NT2/D1 (cell line): ENCODE data around the gene ARGLU1.

Source experiments
- DNase-seq: peaks from one replicate; pipeline ENCODE4 v3.0.0-alpha.2; 2011; ENCODE audit warnings: low read depth, low spot score
- H3K27me3 ChIP-seq: 2 replicates; pipeline ENCODE4 v1.6.0; 2011; ENCODE audit warnings: mild to moderate bottlenecking; ENCODE audit not compliant: insufficient read length, insufficient read depth
- H3K36me3 ChIP-seq: 2 replicates; pipeline ENCODE4 v1.6.1; 2011; ENCODE audit warnings: mild to moderate bottlenecking, low read length, mixed read lengths; ENCODE audit not compliant: insufficient read depth, insufficient read length
- H3K4me1 ChIP-seq: 2 replicates; pipeline ENCODE4 v1.5.1; 2011; ENCODE audit not compliant: insufficient read depth, insufficient read length
- H3K4me3 ChIP-seq: 2 replicates; pipeline ENCODE4 v1.5.1; 2011; ENCODE audit warnings: low read depth; ENCODE audit not compliant: insufficient read length
- H3K9ac ChIP-seq: 2 replicates; pipeline ENCODE4 v1.6.0; 2011; ENCODE audit warnings: low read depth; ENCODE audit not compliant: insufficient read length
- H3K9me3 ChIP-seq: 2 replicates; pipeline ENCODE4 v1.5.1; 2011; ENCODE audit warnings: mild to moderate bottlenecking, low read length; ENCODE audit not compliant: insufficient read depth
- SUZ12 ChIP-seq: IDR thresholded peaks from 2 replicates; pipeline ENCODE4 v1.6.1; 2011; ENCODE audit not compliant: insufficient read length, insufficient read depth; ENCODE audit errors: extremely low read depth
- YY1 ChIP-seq: IDR thresholded peaks from 2 replicates; pipeline ENCODE4 v1.6.1; 2011; ENCODE audit not compliant: insufficient read length, insufficient read depth
- ZNF274 ChIP-seq: IDR thresholded peaks from 2 replicates; pipeline ENCODE4 v1.6.1; 2011; ENCODE audit warnings: mild to moderate bottlenecking, low read depth, low read length

The ARGLU1 gene

GRCh38 chr13:106521095-106521799 lies 46.7 kb downstream of the ARGLU1 start:
- no peaks in the 10 kb centered on the region for H3K9me3 ChIP-seq
- H3K4me3 ChIP-seq: no peak overlapping the region
- no peak for DNase-seq
- TF ChIP-seq SUZ12: no peak
- no peak for TF ChIP-seq YY1
- no peak for TF ChIP-seq ZNF274
- H3K27me3 ChIP-seq: no peaks in the 10 kb centered on the region
- peaks cover 28% of the 10 kb centered on the region for H3K36me3 ChIP-seq
- H3K9ac ChIP-seq: no peak overlapping the region
- H3K4me1 ChIP-seq: no peaks in the 10 kb centered on the region

- no peaks in the 10 kb centered on the region for H3K4me1 ChIP-seq
- no peak for DNase-seq
- no peak overlapping the region for H3K9ac ChIP-seq
- no peak for TF ChIP-seq YY1
- TF ChIP-seq SUZ12: no peak
- no peak for TF ChIP-seq ZNF274
- no peaks in the 10 kb centered on the region for H3K27me3 ChIP-seq
- peaks cover 27% of the 10 kb centered on the region for H3K36me3 ChIP-seq
- H3K4me3 ChIP-seq: no peak overlapping the region
- H3K9me3 ChIP-seq: no peaks in the 10 kb centered on the region
Observed at GRCh38 chr13:106520251-106521054, 47.5 kb downstream of the ARGLU1 start.

- TF ChIP-seq SUZ12 (no peak), YY1 (no peak), ZNF274 (no peak)
- Histone ChIP-seq H3K9ac (no peak overlapping the region), H3K4me1 (no peaks in the 10 kb centered on the region), H3K9me3 (no peaks in the 10 kb centered on the region), H3K4me3 (no peak overlapping the region), H3K27me3 (no peaks in the 10 kb centered on the region), H3K36me3 (peaks cover 21% of the 10 kb centered on the region)
- DNase-seq: no peak
Observed at GRCh38 chr13:106518512-106518911, 49.4 kb downstream of the ARGLU1 start.

- peaks cover 18% of the 10 kb centered on the region for H3K36me3 ChIP-seq
- no peak overlapping the region for H3K9ac ChIP-seq
- no peaks in the 10 kb centered on the region for H3K9me3 ChIP-seq
- no peaks in the 10 kb centered on the region for H3K4me1 ChIP-seq
- no peak for TF ChIP-seq YY1
- H3K4me3 ChIP-seq: no peak overlapping the region
- H3K27me3 ChIP-seq: no peaks in the 10 kb centered on the region
- no peak for DNase-seq
Observed at GRCh38 chr13:106517109-106517847, 50.7 kb downstream of the ARGLU1 start.

- TF ChIP-seq YY1 (no peak), ZNF274 (no peak), SUZ12 (no peak)
- no peaks in the 10 kb centered on the region for H3K9me3 ChIP-seq
- H3K9ac ChIP-seq: no peak overlapping the region
- DNase-seq: no peak
- H3K4me3 ChIP-seq: no peak overlapping the region
- H3K36me3 ChIP-seq: peaks cover 23% of the 10 kb centered on the region
- H3K4me1 ChIP-seq: no peaks in the 10 kb centered on the region
- no peaks in the 10 kb centered on the region for H3K27me3 ChIP-seq
Observed at GRCh38 chr13:106515635-106516254, 52.2 kb downstream of the ARGLU1 start.

GRCh38 chr13:106514928-106515634 lies 52.9 kb downstream of the ARGLU1 start:
- Histone ChIP-seq H3K9me3 (no peaks in the 10 kb centered on the region), H3K4me1 (no peaks in the 10 kb centered on the region), H3K36me3 (peaks cover 26% of the 10 kb centered on the region), H3K27me3 (no peaks in the 10 kb centered on the region), H3K9ac (no peak overlapping the region), H3K4me3 (no peak overlapping the region)
- TF ChIP-seq YY1 (no peak), SUZ12 (no peak), ZNF274 (no peak)
- no peak for DNase-seq
